RKO (cell line): ENCODE data around the gene USP6.
"Not testable (repeated sequence)": the region's sequence is repeated elsewhere in the genome, so short reads cannot be mapped to it uniquely, and the experiment has no call there.

Experiments used
- DNase-seq: peaks from one replicate; pipeline ENCODE4 v3.0.0-alpha.2; 2016; ENCODE audit warnings: low spot score

The USP6 gene

GRCh38 chr17:5122056-5122455 is 6.2 kb downstream of the USP6 start:
- not testable (repeated sequence) for DNase-seq

GRCh38 chr17:5122586-5123342 is 6.9 kb downstream of the USP6 start:
- DNase-seq = no peak

- no peak for DNase-seq
Observed at GRCh38 chr17:5123343-5124124, 7.7 kb downstream of the USP6 start.

GRCh38 chr17:5124125-5124760 is 8.4 kb downstream of the USP6 start:
- not testable (repeated sequence) for DNase-seq

GRCh38 chr17:5124896-5125295 is 9.1 kb downstream of the USP6 start:
- not testable (repeated sequence) for DNase-seq

GRCh38 chr17:5126719-5127488 is 11.1 kb downstream of the USP6 start:
- DNase-seq = no peak

DNA sequence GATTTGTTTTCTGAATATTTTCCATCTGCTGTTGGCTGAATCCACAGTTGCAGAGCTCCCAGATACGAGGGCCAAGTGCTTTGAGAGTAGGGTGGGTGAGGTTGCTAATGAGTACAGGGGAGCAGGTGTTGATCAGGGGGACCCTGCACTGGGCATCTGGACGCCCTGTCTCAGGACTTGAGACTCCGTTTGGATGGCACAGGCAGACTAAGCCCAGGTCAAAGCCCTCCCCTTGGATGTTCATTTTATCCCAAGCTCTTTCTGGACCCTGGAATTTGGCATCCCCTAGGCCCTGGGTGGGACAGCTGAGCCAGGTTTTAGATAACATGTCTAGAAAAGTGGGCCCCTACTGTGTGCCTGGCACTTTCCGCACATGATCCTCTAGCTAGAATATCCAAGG is 12.1 kb downstream of the USP6 start:
- DNase-seq = no peak

DNA sequence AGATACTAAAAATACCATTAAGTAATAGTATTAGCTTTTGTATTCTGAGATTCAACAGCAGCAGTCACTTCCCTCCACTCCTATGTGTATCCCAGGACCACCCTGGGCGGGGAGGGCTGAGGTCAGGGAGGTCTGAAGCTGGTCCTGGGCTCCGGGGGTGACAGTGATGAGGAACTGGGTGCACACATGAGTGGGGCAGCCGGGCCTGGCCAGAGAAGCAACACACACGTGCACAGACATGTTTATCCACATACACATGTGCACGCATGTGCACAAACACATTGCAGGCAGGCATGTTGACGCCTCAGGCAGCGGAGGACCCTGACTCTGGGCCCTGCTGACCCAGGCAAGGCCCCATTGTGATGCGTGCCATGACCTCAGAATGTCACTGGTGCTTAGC is 12.6 kb downstream of the USP6 start:
- DNase-seq = not testable (repeated sequence)

- DNase-seq = no peak
Observed at GRCh38 chr17:5128905-5129535, 13.2 kb downstream of the USP6 start.

GRCh38 chr17:5129770-5130169 is 13.9 kb downstream of the USP6 start:
- not testable (repeated sequence) for DNase-seq

- not testable (repeated sequence) for DNase-seq
Observed at GRCh38 chr17:5130261-5130660, 14.4 kb downstream of the USP6 start.

GRCh38 chr17:5130687-5131086 is 14.9 kb downstream of the USP6 start:
- DNase-seq = not testable (repeated sequence)

DNA sequence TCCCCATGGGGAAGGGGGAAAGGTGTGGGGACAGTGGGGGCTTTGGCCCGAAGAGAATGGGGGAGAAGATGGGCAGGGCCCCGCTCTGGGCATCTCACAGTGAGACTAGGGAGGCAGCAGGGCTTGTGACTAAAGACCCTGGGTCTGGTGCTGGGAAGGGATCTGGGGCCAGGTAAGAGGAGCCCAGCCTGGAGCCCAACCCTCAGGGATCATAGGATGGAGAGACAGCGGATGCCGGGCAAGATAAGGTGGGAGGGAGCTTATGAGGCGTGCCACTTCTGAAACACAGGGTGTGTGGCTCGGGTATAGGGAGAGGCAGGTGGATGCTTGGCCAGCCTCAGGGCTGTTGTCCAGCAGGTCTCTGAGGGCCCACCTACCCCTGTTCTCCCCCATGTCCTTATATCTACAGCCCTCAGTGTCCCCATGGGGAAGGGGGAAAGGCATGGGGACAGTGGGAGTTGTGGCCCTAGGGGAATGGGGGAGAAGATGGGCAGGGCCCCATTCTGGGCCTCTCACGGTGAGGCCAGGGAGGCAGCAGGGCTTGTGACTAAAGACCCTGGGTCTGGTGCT is 15.4 kb downstream of the USP6 start:
- DNase-seq = no peak

DNA sequence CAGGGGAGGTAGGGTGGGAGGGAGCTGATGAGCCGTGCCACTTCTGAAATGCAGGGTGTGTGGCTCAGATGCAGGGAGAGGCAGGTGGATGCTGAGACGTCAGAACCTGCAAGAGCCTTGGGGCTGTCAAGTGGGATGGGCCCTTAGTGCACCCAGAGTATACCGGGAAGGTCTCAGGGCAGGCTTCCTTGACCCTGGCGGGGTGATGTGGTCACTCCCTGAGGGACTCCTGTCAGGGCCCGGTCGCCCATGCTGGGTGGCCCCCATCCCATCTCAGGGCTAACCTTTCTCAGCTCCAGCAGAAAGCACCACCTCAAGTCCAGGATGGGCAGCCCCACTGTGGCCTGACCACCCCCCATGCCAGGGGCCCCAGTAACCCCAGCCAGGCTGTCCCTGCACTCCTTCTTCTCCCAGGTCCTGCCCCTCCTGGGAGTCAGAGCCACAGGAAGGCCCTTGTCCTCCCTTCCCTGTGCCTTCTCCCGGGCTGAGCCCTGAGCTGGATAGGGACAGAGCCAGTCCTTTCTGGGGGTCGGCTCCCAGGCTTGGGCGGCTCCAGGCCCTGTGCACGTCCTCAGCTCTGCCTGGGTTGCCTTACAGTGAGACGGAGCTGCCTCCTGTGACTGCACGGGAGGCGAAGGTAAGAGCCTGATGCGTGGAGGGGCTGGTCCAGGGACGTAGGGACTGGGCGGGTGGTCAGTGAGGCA is 16.1 kb downstream of the USP6 start:
- DNase-seq = not testable (repeated sequence)

DNA sequence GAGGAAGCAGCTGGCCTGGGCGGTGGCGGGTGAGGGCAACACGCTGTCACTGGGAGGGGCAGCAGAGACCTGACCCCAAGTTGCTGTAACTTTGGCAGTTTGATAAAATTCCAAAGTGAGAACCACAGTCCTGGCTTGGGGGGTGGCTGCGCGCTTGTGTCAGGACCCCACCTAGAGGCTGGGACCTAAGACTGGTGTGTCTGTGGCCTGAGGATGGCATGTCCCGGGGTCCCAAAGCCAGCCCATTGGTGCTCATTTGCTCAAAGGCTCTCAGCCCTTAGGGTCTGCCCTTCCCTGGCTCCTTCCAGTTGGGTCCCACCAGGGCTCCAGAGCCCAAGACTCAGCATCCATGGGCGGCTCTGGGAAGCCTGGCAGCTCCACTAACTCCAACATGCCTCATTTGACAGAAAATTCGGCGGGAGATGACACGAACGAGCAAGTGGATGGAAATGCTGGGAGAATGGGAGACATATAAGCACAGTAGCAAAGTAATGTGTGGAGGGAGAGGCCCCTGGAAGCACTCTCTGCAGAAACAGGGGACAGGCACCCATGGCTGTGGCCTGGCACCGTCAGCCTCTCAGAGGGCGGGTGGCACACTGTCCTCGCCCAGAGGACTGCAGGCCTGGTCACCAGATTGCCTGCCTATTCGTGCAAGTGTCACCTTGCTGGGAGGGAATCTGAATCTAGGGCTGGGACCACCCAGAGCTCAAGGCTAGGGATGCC is 16.8 kb downstream of the USP6 start:
- not testable (repeated sequence) for DNase-seq

GRCh38 chr17:5133311-5133710 is 17.5 kb downstream of the USP6 start:
- no peak for DNase-seq

DNA sequence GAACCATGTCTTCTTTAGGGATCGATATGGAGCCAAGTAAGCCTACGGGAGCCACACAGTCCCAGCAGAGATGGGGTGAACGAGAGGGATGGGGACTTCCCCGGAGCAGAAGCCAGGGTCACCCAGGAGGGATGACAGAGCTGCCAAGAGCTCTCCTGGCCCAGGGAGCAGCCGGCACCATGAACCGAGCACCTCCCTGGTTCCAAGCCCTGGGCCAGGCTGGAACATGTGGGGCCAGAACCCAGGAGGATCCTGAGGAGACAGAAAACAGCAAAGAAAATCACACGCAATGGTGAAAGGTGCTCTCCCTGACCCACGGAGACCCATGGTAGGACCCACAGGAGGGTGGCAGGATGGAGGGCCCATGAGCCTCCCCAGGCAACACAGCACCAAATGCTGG is 18.1 kb downstream of the USP6 start:
- DNase-seq = not testable (repeated sequence)

- DNase-seq = not testable (repeated sequence)
Observed at GRCh38 chr17:5134571-5134970, 18.7 kb downstream of the USP6 start.

GRCh38 chr17:5135131-5135712 is 19.4 kb downstream of the USP6 start:
- DNase-seq = not testable (repeated sequence)
